SHP77 (cell line): Measurements from ENCODE around the gene CTXND1.

Experiments
- DNase-seq, 2 experiments: peaks; one replicate each; lab custom pipeline; 2025; lab: John Stamatoyannopoulos, UW

CTXND1 gene

DNA sequence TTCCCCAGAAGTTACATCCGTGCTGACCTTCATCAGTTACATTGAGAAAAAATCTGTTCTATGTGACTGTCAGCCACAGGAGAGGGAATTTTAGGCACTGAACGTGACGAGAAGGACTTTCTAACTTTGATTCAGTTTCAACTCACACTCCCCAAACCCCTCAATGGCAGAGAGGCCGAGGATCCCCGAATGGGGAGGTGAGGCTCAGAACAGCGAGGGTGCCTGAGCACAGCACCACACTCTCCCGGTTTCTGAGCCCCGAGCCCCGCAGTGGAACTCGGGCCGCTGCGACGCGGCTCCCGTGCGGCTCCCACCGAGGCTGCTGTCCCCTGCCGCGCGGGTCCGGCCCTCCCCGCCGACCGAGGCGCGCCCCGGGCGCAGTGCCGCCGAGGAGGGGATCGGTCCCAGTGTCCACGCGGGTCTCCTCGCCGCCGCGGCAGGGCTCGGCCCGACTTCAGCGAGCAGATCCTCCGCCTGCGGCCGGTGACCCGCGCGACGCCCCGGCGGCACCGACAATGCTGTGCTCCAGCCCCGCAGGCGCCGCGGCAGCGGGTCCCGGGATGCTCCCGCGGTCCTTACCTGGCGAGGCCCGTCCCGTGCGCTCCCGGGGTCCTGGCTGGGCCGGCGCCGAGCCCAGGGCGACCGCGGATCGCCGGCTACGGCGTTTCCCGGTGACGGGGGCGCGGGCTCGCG lies 439 bp downstream of the CTXND1 start:
- DNase-seq, result no peak

DNA sequence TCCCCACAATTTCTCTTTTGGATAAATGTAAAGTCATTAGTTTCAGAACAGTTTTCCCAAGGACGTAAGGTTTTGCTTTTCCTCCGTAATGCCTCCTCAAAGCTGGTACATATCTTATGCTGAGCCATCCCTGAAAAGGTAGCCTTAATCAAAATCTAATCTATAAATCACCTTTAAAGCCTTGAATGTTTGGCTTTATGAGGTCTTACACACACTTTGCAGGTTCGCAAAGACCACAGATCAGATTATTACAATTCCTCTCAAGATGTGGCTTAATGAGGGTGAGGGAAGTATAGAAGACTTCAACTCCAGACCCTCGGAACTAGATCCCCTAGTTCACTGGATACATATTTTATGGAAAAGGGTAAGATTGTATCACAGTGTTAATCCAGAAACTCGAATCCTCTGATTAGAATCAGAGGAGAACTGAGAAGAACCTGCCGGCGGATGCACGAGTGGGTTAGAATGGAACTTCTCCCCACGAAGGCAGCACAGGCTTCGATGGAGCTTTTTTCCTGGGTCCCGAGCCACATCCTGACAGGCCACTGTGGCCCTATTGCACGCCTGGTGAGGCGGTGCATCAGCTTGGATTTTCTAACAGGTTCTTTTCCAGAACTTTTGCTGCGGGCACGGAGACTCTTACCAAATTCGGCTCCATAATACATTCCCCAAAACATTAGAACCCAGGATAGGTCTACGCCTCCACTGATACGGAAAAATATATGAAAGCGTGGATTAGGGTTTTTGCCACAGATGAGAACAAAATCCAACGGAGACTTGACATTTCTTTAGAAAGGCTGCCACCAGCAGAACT lies 1.2 kb downstream of the CTXND1 start:
- DNase-seq, result no peak

DNA sequence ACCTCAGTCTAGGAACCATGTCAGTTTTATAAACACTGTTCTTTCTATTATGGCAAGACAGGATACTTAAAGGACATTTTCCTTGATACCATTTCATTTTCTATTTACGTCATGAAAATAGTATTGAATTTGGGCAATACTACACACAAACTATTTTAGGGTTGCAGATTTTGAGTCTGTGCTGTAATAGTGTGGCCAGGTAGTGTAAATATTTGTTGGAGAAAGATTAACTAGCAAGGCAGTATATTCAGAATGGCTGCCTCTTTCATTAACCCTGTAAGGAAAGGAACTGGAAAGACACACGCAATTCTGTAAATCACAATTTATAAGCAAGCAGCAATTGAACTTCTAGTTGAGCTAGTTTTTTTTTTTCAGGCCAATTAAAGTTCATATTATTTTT lies 2.0 kb downstream of the CTXND1 start:
- DNase-seq, result no peak

DNA sequence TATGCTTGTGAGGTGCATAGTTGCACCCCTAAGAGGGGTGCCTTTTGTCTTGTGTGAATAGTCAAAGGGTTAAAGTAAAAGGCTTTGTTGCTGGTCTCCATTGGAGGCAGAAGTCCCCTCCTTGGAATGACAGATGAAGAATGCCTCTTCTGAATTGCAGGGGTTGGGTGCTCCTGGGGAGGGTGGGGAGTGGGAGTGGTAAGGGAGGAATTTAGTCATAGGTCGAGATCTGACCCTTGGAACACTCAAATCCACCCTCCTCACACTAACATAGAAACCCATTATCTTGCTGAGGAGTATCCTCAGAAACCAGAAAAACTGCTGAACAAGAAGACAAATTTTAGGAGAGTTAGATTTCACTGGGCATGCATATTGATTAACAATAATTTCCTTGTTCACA lies 4.7 kb downstream of the CTXND1 start:
- DNase-seq, result no peak

DNA sequence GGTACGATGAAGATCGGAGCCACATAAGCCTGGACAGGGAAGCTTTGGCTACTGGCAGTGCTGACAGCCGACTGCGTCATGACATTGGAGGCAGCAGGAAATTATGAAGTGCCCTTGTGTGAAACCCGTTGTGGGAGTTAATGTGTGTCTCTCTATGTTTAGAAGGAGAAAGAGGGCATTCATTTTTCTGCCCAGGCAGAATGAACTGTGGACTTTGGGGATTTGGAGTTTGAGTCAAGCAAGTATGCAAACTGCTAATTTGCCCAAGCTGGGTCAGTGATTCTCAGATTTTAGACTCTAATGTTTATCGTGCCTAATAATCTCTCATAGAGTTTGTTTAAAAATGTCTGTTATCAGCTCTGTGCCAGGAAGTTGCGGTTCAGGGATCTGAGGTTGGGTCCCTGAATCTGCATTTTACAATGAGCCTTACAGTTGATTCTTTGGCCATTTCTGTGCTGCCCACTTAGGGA lies 5.6 kb downstream of the CTXND1 start:
- DNase-seq, result no peak

DNA sequence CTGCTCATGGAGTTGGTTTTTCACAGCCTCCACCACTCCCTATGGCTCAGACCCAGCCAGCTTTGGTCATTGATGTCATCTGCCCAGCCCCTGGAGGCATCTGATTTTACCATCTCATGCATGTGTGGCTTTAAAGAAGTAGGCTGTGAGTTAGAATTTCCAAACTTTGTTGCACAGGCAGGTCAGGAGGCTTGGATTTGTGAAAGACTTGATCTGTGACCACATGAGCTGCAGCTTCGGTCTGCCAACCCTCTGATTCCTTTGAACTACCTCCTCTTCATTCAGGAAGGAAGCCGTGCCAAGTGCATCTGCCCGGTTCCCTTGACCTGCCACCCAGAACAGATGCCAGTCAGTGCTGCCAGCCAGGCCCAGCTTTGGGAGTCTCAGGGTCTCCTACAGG lies 9.2 kb downstream of the CTXND1 start:
- DNase-seq, result no peak

DNA sequence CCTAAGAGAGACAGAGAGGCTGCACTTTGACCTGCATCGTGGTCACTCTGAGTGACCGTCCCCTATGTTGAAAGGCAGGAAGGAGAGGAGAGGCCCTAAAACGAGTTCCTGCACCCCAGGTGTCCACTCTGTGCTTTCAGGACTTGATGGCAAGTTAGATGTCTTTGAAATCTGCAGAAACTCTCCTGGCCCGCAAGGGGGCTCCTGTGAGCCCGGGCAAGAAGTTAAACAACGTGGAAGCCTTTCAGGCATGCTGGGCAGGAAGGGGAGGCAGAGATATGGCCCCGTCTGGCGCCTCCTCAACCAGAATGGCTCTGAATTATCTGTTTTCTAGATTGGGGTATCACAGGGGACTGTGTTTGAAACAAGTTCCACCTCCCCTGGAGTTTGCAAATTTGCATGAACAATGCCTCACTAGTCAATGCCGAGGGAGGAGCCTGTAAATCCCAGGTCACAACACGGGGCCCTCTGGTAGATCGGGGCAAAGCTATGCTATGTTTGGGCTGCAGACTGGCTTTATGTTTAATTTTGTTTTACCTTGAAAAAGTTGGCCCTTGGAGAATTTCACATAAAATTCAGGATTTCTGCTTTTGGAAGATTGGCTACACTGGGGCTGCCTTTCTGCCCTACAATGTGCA lies 9.8 kb downstream of the CTXND1 start:
- peak in 1 of 2 experiments; percentile 30 for DNase-seq

DNA sequence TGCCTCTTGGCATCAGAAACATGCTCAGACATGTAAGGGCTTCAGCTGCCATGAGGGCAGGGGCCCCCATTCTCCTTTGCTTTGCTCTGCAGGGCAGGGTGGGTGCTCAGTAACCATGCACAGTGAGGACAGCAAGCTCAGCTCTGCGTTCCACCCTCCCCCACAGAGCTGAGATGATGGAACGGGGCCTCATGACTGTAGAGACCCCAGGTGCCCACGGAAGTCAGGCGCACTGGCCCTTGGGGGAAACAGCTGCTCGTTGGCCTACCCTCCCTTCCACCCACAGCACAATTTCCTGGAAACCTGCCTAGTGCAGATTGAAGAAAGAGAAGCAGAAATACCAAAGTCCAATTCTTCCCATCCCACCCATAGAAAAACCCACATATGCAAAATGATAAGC lies 10.5 kb downstream of the CTXND1 start:
- DNase-seq, result no peak

DNA sequence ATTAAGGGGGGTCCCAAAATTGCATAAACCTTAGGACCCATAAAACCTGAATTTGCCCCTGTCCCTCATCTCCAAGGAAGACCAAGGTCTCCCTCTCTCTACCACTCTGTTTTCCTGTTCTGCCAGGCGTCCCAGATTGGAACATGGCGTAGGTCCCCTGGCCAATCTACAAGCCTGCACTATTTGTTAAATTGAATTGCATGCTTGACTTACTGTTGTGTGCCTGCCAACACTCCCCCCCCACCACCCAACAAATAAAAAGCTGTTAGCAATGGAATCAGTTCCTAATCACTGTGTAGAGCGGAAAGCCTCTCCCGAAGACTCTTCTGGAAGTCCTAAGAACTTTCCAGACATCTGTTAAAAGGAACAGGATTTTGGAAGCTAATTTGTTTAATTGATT lies 11.7 kb downstream of the CTXND1 start:
- no peak for DNase-seq

DNA sequence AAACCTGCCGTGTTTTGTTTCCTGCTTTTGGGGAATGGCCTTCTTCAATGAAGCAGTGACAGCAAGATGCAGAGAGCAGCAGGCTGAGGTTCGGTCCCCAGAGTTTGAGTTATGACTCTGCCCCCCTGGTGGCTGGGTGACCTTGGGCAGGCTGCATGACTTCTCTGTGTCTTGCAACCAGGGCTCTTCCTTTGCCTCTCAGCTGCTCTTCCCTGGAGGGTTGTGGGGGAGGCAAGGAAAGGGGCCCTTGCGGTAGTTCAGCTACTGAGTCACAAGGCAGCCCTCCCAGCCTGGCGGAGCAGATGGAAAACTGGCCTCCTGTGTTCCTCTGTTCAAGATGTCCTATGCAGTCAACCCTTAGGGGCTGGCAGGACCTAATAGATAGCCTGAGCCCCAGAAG lies 17.1 kb downstream of the CTXND1 start:
- DNase-seq, result no peak

DNA sequence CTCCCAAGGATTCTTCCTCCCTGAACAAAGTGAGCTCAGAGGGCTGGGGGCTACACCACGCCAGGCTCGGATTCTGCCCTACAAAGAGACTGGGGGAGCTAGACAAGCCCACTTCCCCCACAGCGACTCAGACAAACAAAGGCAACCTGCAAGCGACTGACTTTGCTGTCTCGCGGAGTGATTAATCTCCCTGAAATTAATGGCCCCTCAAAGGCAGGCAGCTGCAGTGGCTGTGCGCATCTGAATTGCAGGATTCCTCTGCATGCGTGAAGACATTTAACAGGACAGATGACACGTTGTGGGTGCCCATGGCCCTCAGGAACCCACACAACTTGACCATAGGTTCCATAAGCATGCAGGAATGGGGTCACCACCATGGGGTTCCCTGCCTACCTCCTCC lies 18.4 kb downstream of the CTXND1 start:
- no peak for DNase-seq

DNA sequence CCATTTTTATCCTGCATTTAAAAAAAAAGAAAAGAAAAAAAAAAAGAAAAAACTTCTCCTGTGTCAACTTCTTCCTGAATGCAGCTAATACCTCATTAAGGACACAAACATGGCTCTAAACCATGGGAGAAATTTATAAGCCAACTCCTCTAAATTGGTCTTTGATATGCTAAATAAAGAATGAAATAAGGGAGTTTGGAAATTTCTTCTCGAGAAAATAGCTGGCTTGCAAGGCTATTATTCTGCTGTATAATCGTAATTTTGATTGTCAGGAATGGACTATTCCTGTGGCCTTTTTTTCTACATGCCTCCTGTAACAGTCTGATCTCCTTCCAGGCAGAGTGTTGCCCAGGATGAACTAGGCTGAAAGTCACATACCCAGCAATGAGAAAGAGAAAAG lies 20.6 kb downstream of the CTXND1 start:
- DNase-seq, result no peak

DNA sequence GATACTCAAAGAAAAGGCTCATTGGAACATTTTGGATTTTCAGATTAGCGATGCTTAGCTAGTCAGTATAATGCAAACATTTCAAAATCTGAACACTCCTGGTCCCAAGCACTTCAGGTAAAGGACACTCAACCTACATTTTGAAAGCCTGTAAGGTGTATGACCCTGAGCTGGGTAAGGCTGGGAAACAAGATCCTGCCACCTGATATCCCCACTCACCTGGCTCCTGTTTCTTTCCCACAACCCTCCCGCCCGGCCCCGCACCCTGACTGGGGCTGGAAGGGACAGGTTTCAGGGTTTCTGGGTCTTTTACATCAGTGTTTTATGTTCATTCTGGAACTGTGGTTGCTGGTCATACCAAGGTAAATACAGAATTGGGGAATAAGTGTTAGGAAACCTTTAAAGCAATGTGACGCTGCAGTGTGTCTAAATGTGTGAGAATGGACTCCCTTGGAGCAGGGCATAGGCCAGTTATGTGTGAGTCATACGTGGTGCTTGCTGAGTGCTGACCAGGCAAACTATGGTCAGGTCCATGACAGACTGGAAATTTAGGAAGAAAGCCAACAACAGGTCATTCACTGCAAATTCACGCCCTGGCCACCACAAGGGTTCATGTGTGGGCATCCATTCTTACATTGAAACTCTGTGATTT lies 22.9 kb downstream of the CTXND1 start:
- no peak for DNase-seq

DNA sequence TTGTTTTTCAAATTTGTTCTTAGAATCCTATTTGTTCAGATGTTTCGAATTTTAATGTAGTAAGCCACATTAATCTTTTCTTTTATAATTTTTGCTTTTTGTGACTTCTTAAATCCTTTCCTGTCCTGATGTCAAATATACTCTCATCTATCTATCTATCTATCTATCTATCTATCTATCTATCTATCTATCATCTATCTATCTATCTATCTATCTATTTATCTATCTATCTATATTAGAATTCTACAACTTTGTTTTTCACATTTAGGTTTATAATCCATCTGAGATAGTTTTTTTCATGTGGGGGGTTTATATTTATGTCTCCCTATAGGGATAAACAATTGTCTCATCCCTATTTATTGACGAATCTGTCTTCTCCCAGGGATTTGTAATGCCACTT lies 32.1 kb downstream of the CTXND1 start:
- no peak for DNase-seq

DNA sequence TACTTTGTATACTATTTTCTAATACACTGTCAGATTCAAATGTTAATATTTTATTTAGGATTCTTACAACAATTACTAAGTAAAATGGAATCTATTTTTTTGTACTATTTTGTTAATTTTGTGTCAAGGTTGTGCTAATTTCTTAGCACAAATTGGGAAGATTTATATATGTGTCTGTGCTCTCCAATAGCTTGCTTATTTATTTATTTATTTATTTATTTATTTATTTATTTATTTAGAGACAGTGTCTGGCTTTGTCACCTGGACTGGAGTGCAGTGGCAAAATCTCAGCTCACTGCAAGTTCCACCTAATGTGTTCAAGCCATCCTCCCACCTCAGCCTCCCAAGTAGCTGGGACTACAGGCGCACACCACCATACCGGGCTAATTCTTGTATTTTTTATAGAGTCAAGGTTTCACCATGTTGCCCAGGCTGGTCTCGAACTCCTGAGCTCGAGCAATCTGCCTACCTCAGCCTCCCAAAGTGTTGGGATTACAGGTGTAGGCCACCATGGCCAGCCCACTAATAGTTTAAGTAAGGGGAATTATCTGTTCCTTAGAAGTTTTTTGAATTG lies 34.6 kb downstream of the CTXND1 start:
- no peak for DNase-seq

DNA sequence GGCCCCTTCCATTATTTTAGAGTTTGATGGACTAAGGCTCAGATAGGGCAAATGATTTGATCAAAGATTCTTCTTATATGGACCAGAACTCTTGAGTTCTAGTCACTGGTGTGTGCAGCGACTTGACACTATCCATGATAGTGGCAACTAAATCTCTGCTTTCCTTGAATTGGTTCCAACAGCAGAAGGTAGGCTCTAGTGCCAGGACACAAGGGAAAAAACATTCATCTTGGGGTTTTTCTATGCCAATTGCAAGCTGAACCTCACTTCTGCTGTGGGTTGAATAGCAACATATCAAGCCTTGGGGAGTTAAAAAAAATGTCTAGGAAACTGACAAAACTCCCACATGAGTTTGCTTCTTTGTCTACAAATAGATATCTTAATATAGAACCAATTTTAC lies 35.1 kb downstream of the CTXND1 start:
- DNase-seq, result no peak

DNA sequence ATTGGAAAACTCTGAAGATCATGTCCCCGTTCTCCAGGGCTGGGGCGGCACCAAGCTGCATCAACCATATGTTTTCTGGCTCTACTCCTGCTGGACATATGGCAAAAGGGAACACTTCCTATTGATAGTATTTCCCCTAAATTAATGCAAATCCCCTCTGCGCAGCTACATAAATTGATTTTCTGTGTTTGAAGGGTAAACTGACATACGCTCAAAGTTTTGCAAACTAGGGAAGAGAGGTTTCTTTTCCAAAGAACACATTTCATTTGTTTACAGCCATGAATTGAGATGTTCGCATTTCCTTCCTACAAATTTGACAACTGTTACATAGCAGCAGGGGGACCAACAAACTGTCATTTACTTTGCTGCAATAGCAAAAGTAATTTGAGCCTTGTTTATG lies 35.9 kb downstream of the CTXND1 start:
- no peak for DNase-seq

DNA sequence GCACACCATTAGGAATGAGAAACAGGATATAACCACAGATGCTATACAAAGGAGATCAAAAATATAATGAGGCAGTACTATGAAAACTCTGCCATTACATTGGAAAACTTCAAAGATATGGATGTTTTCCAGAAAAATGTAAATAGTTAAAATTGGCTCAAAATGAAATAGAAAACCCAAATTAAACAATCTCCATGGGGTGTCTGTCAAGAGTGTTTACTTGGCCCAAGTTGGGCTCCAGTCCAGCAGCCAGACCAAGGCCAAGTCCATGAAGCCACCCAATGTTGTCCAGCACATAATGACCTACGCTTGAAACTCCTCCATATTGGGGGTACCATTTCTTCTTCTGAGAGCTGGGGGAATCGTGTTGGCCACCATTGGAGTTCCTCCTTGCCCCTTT lies 37.1 kb downstream of the CTXND1 start:
- no peak for DNase-seq

DNA sequence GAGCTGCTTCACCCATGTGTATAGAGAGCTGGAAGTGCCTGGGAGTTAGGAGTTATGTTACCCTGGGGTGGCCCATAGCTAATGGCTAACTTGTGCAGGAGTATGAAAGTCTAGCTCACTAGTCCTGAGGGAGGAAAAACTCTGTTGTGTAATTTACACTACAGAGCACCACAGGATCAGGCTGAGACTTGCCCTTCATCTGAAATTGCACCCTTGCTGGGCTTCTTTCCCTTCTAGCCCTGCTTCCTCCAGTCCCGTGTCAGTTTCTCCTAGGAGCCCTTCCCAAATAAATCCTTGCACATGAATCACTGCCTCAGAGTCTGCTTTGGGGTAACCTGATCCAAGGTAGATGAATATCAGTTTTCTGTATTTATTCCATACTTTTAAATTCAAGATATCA lies 40.0 kb downstream of the CTXND1 start:
- DNase-seq, result no peak

DNA sequence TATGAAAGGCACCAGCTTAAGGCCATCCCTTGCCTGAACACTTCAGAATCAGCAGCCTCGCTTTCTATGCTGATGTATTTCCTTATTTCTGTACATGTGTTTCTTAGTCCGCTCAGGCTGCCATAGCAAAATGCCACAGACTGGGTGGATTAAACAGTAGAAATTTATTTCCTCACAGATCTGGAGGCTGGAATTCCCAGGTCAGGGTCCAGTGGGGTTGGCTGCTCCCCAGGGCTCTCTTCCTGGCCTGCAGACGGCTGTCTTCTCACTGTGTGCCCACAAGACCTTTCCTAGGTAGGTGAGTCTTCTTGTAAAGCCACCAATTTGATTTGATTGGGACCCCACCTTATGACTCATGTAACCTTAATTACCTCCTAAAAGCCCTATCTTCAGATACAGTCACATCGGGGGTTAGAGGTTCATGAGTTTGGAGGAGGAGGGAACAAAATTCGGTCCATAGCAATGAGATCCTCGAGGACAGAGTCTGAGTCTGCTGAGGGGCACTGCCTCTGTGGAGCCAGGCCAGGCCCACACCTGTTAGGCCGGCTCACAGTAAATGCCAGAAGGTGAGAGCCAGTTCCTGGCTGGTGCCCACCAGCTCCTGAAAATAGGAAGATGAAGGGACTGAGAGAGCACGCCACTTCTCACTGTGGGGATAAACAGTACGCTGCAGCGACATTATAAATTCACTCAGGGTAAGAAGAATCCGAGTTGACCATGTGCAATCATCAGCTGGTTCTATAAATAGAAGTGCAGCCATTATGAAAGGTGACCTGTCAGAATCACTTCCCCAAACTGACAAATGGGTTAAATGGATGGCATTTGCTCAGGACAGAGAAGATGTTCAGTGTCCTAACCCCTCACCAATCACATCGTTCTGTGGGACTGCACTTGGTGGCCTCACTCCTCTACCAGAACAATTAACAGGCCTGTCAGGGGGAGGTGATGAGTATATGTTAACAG lies 41.1 kb downstream of the CTXND1 start:
- no peak for DNase-seq
